HCT116 (cell line): Measurements from ENCODE around the gene PHF21A. TPM values are rescaled to one million over a fixed set of nuclear protein-coding genes. Genes with fewer than 3 reads are reported as not detected.

ENCODE experiments used
- ATAC-seq: fragments of 200-7000 bp; cut with Tn5 transposase; 2 replicates; pipeline ENCODE4 v1.9.1; 2020; ENCODE audit warnings: mild to moderate bottlenecking, moderate library complexity
- BruUV-seq: library from RNA; stranded (reverse); fragments of 400-500 nt; replicated peaks from 2 replicates; lab custom pipeline; 2021; lab: Mats Ljungman, UMichigan
- CTCF ChIA-PET: fragments of 300-600 bp; sonication (Branson Sonifier 250); formaldehyde crosslinking; loops from one replicate; lab custom pipeline; 2021; ENCODE audit warnings: antibody characterized with exemption; lab: Charles Lee
- POLR2A ChIA-PET: fragments of 300-600, 350-600 bp; sonication (Branson Sonifier 250); formaldehyde crosslinking; loops from one replicate; lab custom pipeline; 2021; ENCODE audit warnings: antibody characterized with exemption; lab: Charles Lee
- RAD21 ChIA-PET, 2 experiments: fragments of 300-600 bp; sonication (Branson Sonifier 250); formaldehyde crosslinking; loops; one replicate each; lab custom pipeline; 2023; ENCODE audit warnings: low total read pairs in 2 of 2; ENCODE audit not compliant: uncharacterized antibody in 2 of 2, unreplicated experiment in 2 of 2, low non-redundant PET in 1 of 2; lab: Charles Lee
- DNase-seq: peaks from one replicate; pipeline ENCODE4 v3.0.0-alpha.2; 2010; ENCODE audit warnings: low read depth, low spot score
- H2AFZ ChIP-seq: fragments of 200-600 bp; shearing (Covaris generic), sonication (generic); 2 replicates; pipeline ENCODE4 v1.6.1; 2017; ENCODE audit warnings: low read depth, mixed run types, mixed read lengths, antibody characterized with exemption, low read length; ENCODE audit not compliant: poor library complexity, severe bottlenecking
- H3K27ac ChIP-seq: 2 replicates; pipeline ENCODE4 v1.5.1; 2012; ENCODE audit warnings: low read depth, low read length
- H3K27me3 ChIP-seq: fragments of 200-600 bp; sonication (generic); 2 replicates; pipeline ENCODE4 v1.6.1; 2016; ENCODE audit warnings: mixed run types, low read length, mixed read lengths; ENCODE audit not compliant: insufficient read depth
- H3K36me3 ChIP-seq, 2 experiments: fragments of 200-500 bp in 1 of 2; fragments of 200-600 bp in 1 of 2; sonication (Bioruptor generic) in 1 of 2; sonication (generic) in 1 of 2; 2 replicates each; pipeline versions ENCODE4 v1.5.1 to v1.6.1; 2014 to 2016; ENCODE audit warnings: low read length in 2 of 2, inconsistent platforms in 1 of 2, mixed read lengths in 1 of 2, mixed run types in 1 of 2; ENCODE audit not compliant: insufficient read depth in 2 of 2, control insufficient read depth in 1 of 2
- H3K4me1 ChIP-seq, 2 experiments: fragments of 200-600 bp in 1 of 2; sonication (generic) in 1 of 2; 2 replicates each; pipeline versions ENCODE4 v1.5.1 to v1.6.1; 2012 to 2017; ENCODE audit warnings: low read length in 2 of 2, inconsistent platforms in 1 of 2, mild to moderate bottlenecking in 1 of 2, mixed read lengths in 1 of 2, mixed run types in 1 of 2, moderate library complexity in 1 of 2; ENCODE audit not compliant: insufficient read depth in 2 of 2, control insufficient read depth in 1 of 2
- H3K4me2 ChIP-seq: fragments of 200-600 bp; sonication (generic); 2 replicates; pipeline ENCODE4 v1.6.1; 2017; ENCODE audit warnings: mixed run types, low read length, mixed read lengths
- H3K4me3 ChIP-seq, 2 experiments: fragments of 200-600 bp in 1 of 2; sonication (generic) in 1 of 2; replicated peaks in 1 of 2; 2 replicates each; pipeline ENCODE4 v1.5.1; 2011 to 2016; ENCODE audit warnings: low read length in 2 of 2, control low read depth in 1 of 2, low read depth in 1 of 2, mild to moderate bottlenecking in 1 of 2, mixed read lengths in 1 of 2, mixed run types in 1 of 2
- H3K79me2 ChIP-seq: fragments of 200-600 bp; sonication (generic); 2 replicates; pipeline ENCODE4 v1.6.1; 2017; ENCODE audit warnings: mild to moderate bottlenecking, mixed run types, low read length, moderate library complexity, mixed read lengths; ENCODE audit not compliant: insufficient read depth
- H3K9ac ChIP-seq: fragments of 200-600 bp; sonication (generic); 2 replicates; pipeline ENCODE4 v1.6.1; 2016; ENCODE audit warnings: low read length, mixed read lengths
- H3K9me2 ChIP-seq: fragments of 200-600 bp; sonication (generic), shearing (Covaris generic); 2 replicates; pipeline ENCODE4 v1.6.1; 2017; ENCODE audit warnings: mixed run types, mild to moderate bottlenecking, moderate library complexity; ENCODE audit not compliant: insufficient read depth
- H3K9me3 ChIP-seq, 2 experiments: fragments of 200-500 bp in 1 of 2; fragments of 200-600 bp in 1 of 2; sonication (Bioruptor generic) in 1 of 2; sonication (generic) in 1 of 2; 2 replicates each; pipeline ENCODE4 v1.6.1; 2014 to 2017; ENCODE audit warnings: low read length in 2 of 2, mixed read lengths in 2 of 2, inconsistent platforms in 1 of 2, low read depth in 1 of 2, mild to moderate bottlenecking in 1 of 2, mixed run types in 1 of 2, moderate library complexity in 1 of 2; ENCODE audit not compliant: control insufficient read depth in 1 of 2, insufficient read depth in 1 of 2
- H4K20me1 ChIP-seq: fragments of 200-600 bp; sonication (generic), shearing (Covaris generic); 2 replicates; pipeline ENCODE4 v1.6.1; 2017; ENCODE audit warnings: mixed run types, mild to moderate bottlenecking, moderate library complexity; ENCODE audit not compliant: insufficient read depth
- CBX3 ChIP-seq: IDR thresholded peaks from 2 replicates; pipeline ENCODE4 v1.6.1; 2012; ENCODE audit warnings: low read depth
- EGR1 ChIP-seq: IDR thresholded peaks from 2 replicates; pipeline ENCODE4 v1.6.1; 2012; ENCODE audit warnings: low read depth
- EZH2phosphoT487 ChIP-seq: fragments of 200-600 bp; IDR thresholded peaks from 2 replicates; pipeline ENCODE4 v1.6.1; 2018; ENCODE audit warnings: antibody characterized with exemption, borderline replicate concordance
- FOSL1 ChIP-seq: IDR thresholded peaks from 2 replicates; pipeline ENCODE4 v1.6.1; 2012; ENCODE audit warnings: low read depth
- POLR2A ChIP-seq: IDR thresholded peaks from 2 replicates; pipeline ENCODE4 v1.7.0; 2011; ENCODE audit warnings: borderline replicate concordance; ENCODE audit not compliant: insufficient read depth, insufficient read length; ENCODE audit errors: extremely low read depth
- POLR2AphosphoS5 ChIP-seq: IDR thresholded peaks from 2 replicates; pipeline ENCODE4 v1.6.1; 2011; ENCODE audit warnings: mild to moderate bottlenecking, low read depth, low read length, moderate library complexity
- RAD21 ChIP-seq: IDR thresholded peaks from 2 replicates; pipeline ENCODE4 v1.6.1; 2012; ENCODE audit warnings: low read depth, mild to moderate bottlenecking
- SIN3A ChIP-seq: IDR thresholded peaks from 2 replicates; pipeline ENCODE4 v1.6.1; 2012; ENCODE audit warnings: low read depth
- SP1 ChIP-seq: IDR thresholded peaks from 2 replicates; pipeline ENCODE4 v1.6.1; 2012; ENCODE audit warnings: low read depth
- SRF ChIP-seq: IDR thresholded peaks from 2 replicates; pipeline ENCODE4 v1.6.1; 2012; ENCODE audit warnings: low read depth
- YY1 ChIP-seq: IDR thresholded peaks from 2 replicates; pipeline ENCODE4 v1.6.1; 2011; ENCODE audit warnings: low read length, low read depth, moderate library complexity, mild to moderate bottlenecking; ENCODE audit not compliant: insufficient replicate concordance; ENCODE audit errors: extremely low read depth
- ZFX ChIP-seq: fragments of 450-650 bp; IDR thresholded peaks from 2 replicates; pipeline ENCODE4 v1.6.1; 2017
- ZNF274 ChIP-seq: fragments of 200-500 bp; sonication (Bioruptor generic); IDR thresholded peaks from 2 replicates; pipeline ENCODE4 v1.6.1; 2014; ENCODE audit warnings: mild to moderate bottlenecking, low read depth, low read length, inconsistent platforms
- intact Hi-C: fragments of 100-400 bp; cut with micrococcal nuclease; formaldehyde crosslinking; loops from 2 replicates; pipeline ENCODE4 v1.10.0; 2022
- total RNA-seq: library from RNA; stranded (reverse); gene quantifications from one replicate; pipeline ENCODE4 v1.2.1, GENCODE V29; 2021; ENCODE audit not compliant: unreplicated experiment
- TF ChIP-seq, protein P1 (sequence below), 3 experiments: fragments of 200-600 bp in 1 of 3; sonication (generic) in 1 of 3; IDR thresholded peaks in 2 of 3; conservative IDR thresholded peaks in 1 of 3; 2 replicates each; pipeline ENCODE4 v1.5.1; 2012 to 2017; ENCODE audit warnings: low read depth in 2 of 3, low read length in 2 of 3, antibody characterized with exemption in 1 of 3, borderline replicate concordance in 1 of 3, control low read depth in 1 of 3, mild to moderate bottlenecking in 1 of 3, mixed read lengths in 1 of 3, mixed run types in 1 of 3, moderate library complexity in 1 of 3; ENCODE audit not compliant: insufficient read depth in 1 of 3
- TF ChIP-seq, protein P2 (sequence below): IDR thresholded peaks from 2 replicates; pipeline ENCODE4 v1.6.1; 2012

Gene PHF21A
- total RNA-seq, 1 experiment from 2014 or later = 27.0 TPM

DNA sequence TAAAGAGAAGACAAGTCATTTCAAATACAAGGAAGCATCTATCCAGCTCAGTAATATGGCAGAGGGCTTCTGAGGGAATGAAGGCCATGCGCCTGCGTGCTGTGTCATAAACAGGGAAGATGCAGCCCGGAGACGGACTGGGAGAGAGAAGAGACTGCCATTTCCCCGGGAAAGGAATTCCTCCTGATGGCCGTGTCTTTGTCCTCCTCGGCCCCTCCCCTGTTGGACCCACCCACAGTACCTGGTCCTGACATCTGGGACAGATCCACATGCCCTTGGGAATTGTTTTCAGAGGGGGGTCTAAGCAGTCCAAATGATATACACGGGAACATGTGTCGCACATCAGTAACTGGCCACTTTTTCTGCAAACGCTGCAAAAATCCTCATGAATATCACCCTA is 183.3 kb downstream of the PHF21A start:
- CTCF ChIA-PET = no interaction called here
- ATAC-seq = no peak
- TF ChIP-seq POLR2A (no peak), ZNF274 (no peak), POLR2AphosphoS5 (no peak), ZFX (no peak), EGR1 (no peak), CBX3 (no peak)
- TF ChIP-seq, protein P1, sequence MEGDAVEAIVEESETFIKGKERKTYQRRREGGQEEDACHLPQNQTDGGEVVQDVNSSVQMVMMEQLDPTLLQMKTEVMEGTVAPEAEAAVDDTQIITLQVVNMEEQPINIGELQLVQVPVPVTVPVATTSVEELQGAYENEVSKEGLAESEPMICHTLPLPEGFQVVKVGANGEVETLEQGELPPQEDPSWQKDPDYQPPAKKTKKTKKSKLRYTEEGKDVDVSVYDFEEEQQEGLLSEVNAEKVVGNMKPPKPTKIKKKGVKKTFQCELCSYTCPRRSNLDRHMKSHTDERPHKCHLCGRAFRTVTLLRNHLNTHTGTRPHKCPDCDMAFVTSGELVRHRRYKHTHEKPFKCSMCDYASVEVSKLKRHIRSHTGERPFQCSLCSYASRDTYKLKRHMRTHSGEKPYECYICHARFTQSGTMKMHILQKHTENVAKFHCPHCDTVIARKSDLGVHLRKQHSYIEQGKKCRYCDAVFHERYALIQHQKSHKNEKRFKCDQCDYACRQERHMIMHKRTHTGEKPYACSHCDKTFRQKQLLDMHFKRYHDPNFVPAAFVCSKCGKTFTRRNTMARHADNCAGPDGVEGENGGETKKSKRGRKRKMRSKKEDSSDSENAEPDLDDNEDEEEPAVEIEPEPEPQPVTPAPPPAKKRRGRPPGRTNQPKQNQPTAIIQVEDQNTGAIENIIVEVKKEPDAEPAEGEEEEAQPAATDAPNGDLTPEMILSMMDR (IDR thresholded peaks at IDR 0.05 in 2 of 3, conservative IDR thresholded peaks at IDR 0.05 in 1 of 3; ENCODE audit: borderline replicate concordance in 1 of 3, insufficient read depth in 1 of 3, low read depth in 2 of 3, low read length in 2 of 3) = no peak
- TF ChIP-seq, all 23 proteins: peak for 0
- ChIA-PET POLR2A (no interaction called here), RAD21 (no interaction called here)
- Histone ChIP-seq H3K9me3 (no peaks in the 10 kb centered on the region), H3K9ac (no peak overlapping the region), H3K27ac (no peak overlapping the region), H3K4me1 (no peaks in the 10 kb centered on the region), H2AFZ (no peak overlapping the region), H4K20me1 (no peaks in the 10 kb centered on the region), H3K36me3 (peaks cover 0 to 4% of the 10 kb centered on the region in 2 experiments; a peak in 1 of 4 replicates), H3K4me3 (no peak overlapping the region), H3K27me3 (no peaks in the 10 kb centered on the region), H3K4me2 (no peak overlapping the region), H3K9me2 (no peaks in the 10 kb centered on the region), H3K79me2 (no peaks in the 10 kb centered on the region)
- DNase-seq = no peak
- intact Hi-C loops = no loop called here
- no TSS peak for BruUV-seq

DNA sequence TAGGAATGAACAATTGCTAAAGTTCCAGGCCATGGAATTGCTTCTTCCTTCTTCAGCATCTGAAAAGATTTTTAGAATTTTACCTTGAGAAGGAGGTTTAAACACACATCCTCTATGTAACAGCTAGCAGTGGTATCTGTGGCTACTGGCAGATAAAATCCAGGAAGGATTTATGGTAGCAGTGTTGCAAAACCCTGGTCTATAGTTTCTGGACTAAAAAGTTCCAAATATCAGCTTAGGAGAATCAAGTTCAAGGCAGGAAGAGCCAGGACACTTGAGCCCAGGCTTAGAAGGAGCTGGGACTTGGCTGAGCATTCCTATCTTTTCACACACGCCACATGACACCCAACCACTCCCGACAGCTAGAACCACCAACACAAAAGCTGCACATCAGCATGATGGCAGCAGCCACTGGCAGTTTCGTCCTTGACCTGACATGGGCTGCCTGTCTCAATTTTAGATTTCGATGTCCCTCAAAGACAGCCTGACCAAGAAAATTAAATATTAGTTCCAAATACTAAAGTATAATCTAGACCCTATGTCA is 184.7 kb downstream of the PHF21A start:
- Histone ChIP-seq H3K36me3 (peaks cover 0 to 8% of the 10 kb centered on the region in 2 experiments; a peak in 2 of 4 replicates), H3K9ac (no peak overlapping the region), H3K79me2 (no peaks in the 10 kb centered on the region), H3K9me3 (no peaks in the 10 kb centered on the region), H3K4me1 (no peaks in the 10 kb centered on the region), H3K4me3 (no peak overlapping the region), H3K27me3 (no peaks in the 10 kb centered on the region), H3K4me2 (no peak overlapping the region), H3K9me2 (no peaks in the 10 kb centered on the region), H3K27ac (no peak overlapping the region), H2AFZ (no peak overlapping the region), H4K20me1 (no peaks in the 10 kb centered on the region)
- ATAC-seq (no peak), DNase-seq (no peak)
- RAD21 ChIA-PET = no interaction called here
- POLR2A ChIA-PET = no interaction called here
- BruUV-seq = no TSS peak
- CTCF ChIA-PET = no interaction called here
- intact Hi-C loops = no loop called here
- TF ChIP-seq SIN3A (no peak), RAD21 (no peak), POLR2AphosphoS5 (no peak), FOSL1 (no peak), SRF (no peak), EZH2phosphoT487 (no peak), YY1 (no peak), SP1 (no peak)
- TF ChIP-seq, protein P1 (IDR thresholded peaks at IDR 0.05 in 2 of 3, conservative IDR thresholded peaks at IDR 0.05 in 1 of 3; ENCODE audit: borderline replicate concordance in 1 of 3, insufficient read depth in 1 of 3, low read depth in 2 of 3, low read length in 2 of 3) = no peak
- TF ChIP-seq, protein P2, sequence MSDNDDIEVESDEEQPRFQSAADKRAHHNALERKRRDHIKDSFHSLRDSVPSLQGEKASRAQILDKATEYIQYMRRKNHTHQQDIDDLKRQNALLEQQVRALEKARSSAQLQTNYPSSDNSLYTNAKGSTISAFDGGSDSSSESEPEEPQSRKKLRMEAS = no peak
